IMR-90 (cell line): ENCODE data around the gene GRM6. TPM values are rescaled to one million over a fixed set of nuclear protein-coding genes. Genes with fewer than 3 reads are reported as not detected.

Source experiments
- ATAC-seq: fragments of 200-7000 bp; cut with Tn5 transposase; 2 replicates; pipeline ENCODE4 v1.9.1; 2020; ENCODE audit warnings: low read depth, mild to moderate bottlenecking, moderate library complexity
- BruUV-seq: library from RNA; stranded (reverse); fragments of 400-500 nt; replicated peaks from 2 replicates; lab custom pipeline; 2021; lab: Mats Ljungman, UMichigan
- CTCF ChIA-PET: fragments of 300-600 bp; formaldehyde crosslinking; extraction: SDS; loops from one replicate; lab custom pipeline; 2021; ENCODE audit warnings: antibody characterized with exemption; lab: Yijun Ruan, JAX
- POLR2A ChIA-PET: fragments of 300-600 bp; sonication (Branson Sonifier 250); formaldehyde crosslinking; loops from one replicate; lab custom pipeline; 2022; ENCODE audit warnings: antibody characterized with exemption; ENCODE audit not compliant: unreplicated experiment; lab: Charles Lee
- DNase-seq: peaks from one replicate; pipeline ENCODE4 v3.0.0; 2013
- H2AFZ ChIP-seq: replicated peaks from 2 replicates; pipeline ENCODE3; 2013; ENCODE audit warnings: low read length, mild to moderate bottlenecking; ENCODE audit not compliant: poor library complexity
- H2AK5ac ChIP-seq: 2 replicates; pipeline ENCODE4 v1.6.1; 2013; ENCODE audit warnings: low read depth, low read length, inconsistent platforms
- H2AK9ac ChIP-seq: replicated peaks from 2 replicates; pipeline ENCODE3; 2013; ENCODE audit warnings: mild to moderate bottlenecking, low read depth, low read length, moderate library complexity; ENCODE audit not compliant: poor library complexity
- H2BK120ac ChIP-seq: 2 replicates; pipeline ENCODE4 v1.6.1; 2013; ENCODE audit warnings: low read depth, low read length, inconsistent platforms
- H2BK15ac ChIP-seq: 3 replicates; pipeline ENCODE4 v1.6.1; 2013; ENCODE audit warnings: low read depth, low read length, inconsistent platforms
- H2BK20ac ChIP-seq: 2 replicates; pipeline ENCODE4 v1.6.1; 2013; ENCODE audit warnings: low read depth, mild to moderate bottlenecking, inconsistent platforms, low read length, moderate library complexity
- H2BK5ac ChIP-seq: 2 replicates; pipeline ENCODE4 v1.6.1; 2013; ENCODE audit warnings: mild to moderate bottlenecking, low read depth, low read length, inconsistent platforms; ENCODE audit not compliant: poor library complexity, severe bottlenecking
- H3K14ac ChIP-seq: replicated peaks from 2 replicates; pipeline ENCODE4 v1.6.1; 2013; ENCODE audit warnings: low read depth, low read length, inconsistent platforms
- H3K18ac ChIP-seq: 2 replicates; pipeline ENCODE4 v1.6.1; 2013; ENCODE audit warnings: low read depth, low read length, control low read depth
- H3K23ac ChIP-seq: 2 replicates; pipeline ENCODE4 v1.6.1; 2013; ENCODE audit warnings: low read depth, low read length, inconsistent platforms
- H3K27ac ChIP-seq: 2 replicates; pipeline ENCODE4 v1.5.1; 2013; ENCODE audit warnings: mild to moderate bottlenecking, control low read depth, low read length; ENCODE audit not compliant: insufficient read depth
- H3K27me3 ChIP-seq: 2 replicates; pipeline ENCODE4 v1.6.1; 2013; ENCODE audit warnings: low read length; ENCODE audit not compliant: control insufficient read depth, insufficient read depth
- H3K36me3 ChIP-seq: 2 replicates; pipeline ENCODE4 v1.6.1; 2013; ENCODE audit warnings: low read length, mixed read lengths; ENCODE audit not compliant: control insufficient read depth, insufficient read depth
- H3K4ac ChIP-seq: 2 replicates; pipeline ENCODE4 v1.6.1; 2013; ENCODE audit warnings: low read depth, low read length, inconsistent platforms
- H3K4me1 ChIP-seq: 2 replicates; pipeline ENCODE4 v1.6.1; 2013; ENCODE audit warnings: low read length, mixed read lengths; ENCODE audit not compliant: control insufficient read depth, insufficient read depth
- H3K4me2 ChIP-seq: 2 replicates; pipeline ENCODE4 v1.6.1; 2013; ENCODE audit warnings: low read depth, mild to moderate bottlenecking, control low read depth, low read length, moderate library complexity
- H3K4me3 ChIP-seq: 2 replicates; pipeline ENCODE4 v1.5.1; 2013; ENCODE audit warnings: low read depth, mild to moderate bottlenecking, control low read depth, low read length, moderate library complexity; ENCODE audit not compliant: insufficient read depth
- H3K56ac ChIP-seq: 2 replicates; pipeline ENCODE4 v1.6.1; 2013; ENCODE audit warnings: low read length, inconsistent platforms; ENCODE audit not compliant: insufficient read depth; ENCODE audit errors: extremely low read depth
- H3K79me1 ChIP-seq, 2 experiments: 2 replicates each; pipeline ENCODE4 v1.6.1; 2013; ENCODE audit warnings: low read length in 2 of 2, inconsistent platforms in 1 of 2, low read depth in 1 of 2
- H3K9ac ChIP-seq: 2 replicates; pipeline ENCODE4 v1.6.1; 2013; ENCODE audit warnings: low read depth, low read length, control low read depth
- H3K9me1 ChIP-seq: 2 replicates; pipeline ENCODE4 v1.6.1; 2013; ENCODE audit warnings: low read length, inconsistent platforms; ENCODE audit not compliant: insufficient read depth
- H3K9me3 ChIP-seq: 2 replicates; pipeline ENCODE4 v1.6.1; 2013; ENCODE audit warnings: low read length; ENCODE audit not compliant: control insufficient read depth, insufficient read depth
- H4K20me1 ChIP-seq: 2 replicates; pipeline ENCODE4 v1.6.1; 2013; ENCODE audit warnings: low read length, inconsistent platforms; ENCODE audit not compliant: insufficient read depth
- H4K5ac ChIP-seq: 2 replicates; pipeline ENCODE4 v1.6.1; 2013; ENCODE audit warnings: mild to moderate bottlenecking, low read depth, low read length, control low read depth
- H4K8ac ChIP-seq, 2 experiments: 2 replicates each; pipeline ENCODE4 v1.6.1; 2013; ENCODE audit warnings: low read depth in 2 of 2, low read length in 2 of 2, control low read depth in 1 of 2, inconsistent platforms in 1 of 2
- H4K91ac ChIP-seq: 2 replicates; pipeline ENCODE4 v1.6.1; 2013; ENCODE audit warnings: low read depth, low read length, inconsistent platforms; ENCODE audit not compliant: insufficient read depth
- CEBPB ChIP-seq: IDR thresholded peaks from 2 replicates; pipeline ENCODE4 v1.6.1; 2012; ENCODE audit warnings: low read depth, low read length, improper control_type of control experiment
- NFE2L2 ChIP-seq: fragments of 150-350 bp; IDR thresholded peaks from 2 replicates; pipeline ENCODE4 v1.6.1; 2016; ENCODE audit warnings: low read depth, mild to moderate bottlenecking, low read length
- POLR2A ChIP-seq: IDR thresholded peaks from 2 replicates; pipeline ENCODE4 v1.6.1; 2012; ENCODE audit warnings: mild to moderate bottlenecking, low read depth, low read length
- RCOR1 ChIP-seq: IDR thresholded peaks from 2 replicates; pipeline ENCODE4 v1.6.1; 2012; ENCODE audit warnings: mild to moderate bottlenecking, low read length, improper control_type of control experiment; ENCODE audit not compliant: insufficient replicate concordance
- RFX5 ChIP-seq: IDR thresholded peaks from 2 replicates; pipeline ENCODE4 v1.8.0; 2012; ENCODE audit warnings: low read depth, mild to moderate bottlenecking, low read length, moderate library complexity
- WGBS, 2 experiments: methylation state at CpG; one replicate each; pipeline versions ENCODE4 v1.1.5 to v1.1.7; 2013; ENCODE audit warnings: missing lambda C conversion rate in 2 of 2; ENCODE audit not compliant: insufficient read length in 1 of 2; ENCODE audit errors: extremely low coverage in 2 of 2; 5-methylcytosine and 5-hydroxymethylcytosine counted together
- dilution Hi-C: fragments of 300-500 bp; cut with HindIII; formaldehyde crosslinking; loops from one replicate; pipeline ENCODE4 v1.14.3; 2018; ENCODE audit warnings: low sequenced_read_pairs; ENCODE audit not compliant: unreplicated experiment
- in situ Hi-C: fragments of 300-500 bp; cut with MboI; formaldehyde crosslinking; loops from 3 replicates; pipeline ENCODE4 v1.14.3; 2019; ENCODE audit warnings: low sequenced_read_pairs, inconsistent platforms, mixed read lengths
- intact Hi-C: fragments of 100-400 bp; cut with micrococcal nuclease; formaldehyde crosslinking; loops from 2 replicates; pipeline ENCODE4 v1.10.0; 2022
- polyA plus RNA-seq, 3 experiments: library from polyadenylated mRNA; depleted of rRNA; stranded (reverse); fragments of >200 nt; gene quantifications; 2 replicates each; pipeline ENCODE4 v1.2.3, GENCODE V29; 2012; ENCODE audit warnings: low replicate concordance in 1 of 3
- total RNA-seq: library from RNA; depleted of rRNA; stranded (reverse); fragments of >200 nt; gene quantifications from 2 replicates; pipeline ENCODE4 v1.2.3, GENCODE V29; 2012

Gene GRM6
- total and polyA plus RNA-seq, 2 of the 4 experiments (the other 2 are of a cell fraction), result not detected

GRCh38 chr5:178995341-178995690 is 196 bp upstream of the GRM6 start:
- H3K79me1 ChIP-seq, result no peaks in the 10 kb centered on the region
- H2AFZ ChIP-seq, result no peak overlapping the region
- ChIA-PET POLR2A (no interaction called here), CTCF (no interaction called here)
- intact Hi-C loops (no loop called here), in situ Hi-C loops (no loop called here), dilution Hi-C loops (no loop called here)
- H4K20me1 ChIP-seq, result no peaks in the 10 kb centered on the region
- no peak overlapping the region for H2AK5ac ChIP-seq
- no peak overlapping the region for H4K91ac ChIP-seq
- H3K4me2 ChIP-seq, result no peak overlapping the region
- BruUV-seq, result no TSS peak
- H2BK20ac ChIP-seq, result no peak overlapping the region
- H3K9me3 ChIP-seq, result peaks cover 47% of the 10 kb centered on the region
- H3K9ac ChIP-seq, result no peak overlapping the region
- DNase-seq (no peak), ATAC-seq (no peak)
- no peak overlapping the region for H3K4ac ChIP-seq
- H3K56ac ChIP-seq, result no peak overlapping the region
- no peak overlapping the region for H2BK5ac ChIP-seq
- no peak overlapping the region for H4K5ac ChIP-seq
- H3K18ac ChIP-seq, result no peak overlapping the region
- no peak overlapping the region for H4K8ac ChIP-seq
- no peaks in the 10 kb centered on the region for H3K4me1 ChIP-seq
- H2AK9ac ChIP-seq, result no peak overlapping the region
- H3K27ac ChIP-seq, result no peak overlapping the region
- H3K27me3 ChIP-seq, result peaks cover 2% of the 10 kb centered on the region; the same call in 1 of the 2 replicates
- no peak for TF ChIP-seq RCOR1
- TF ChIP-seq POLR2A, result no peak
- TF ChIP-seq CEBPB, result no peak
- no peak for TF ChIP-seq NFE2L2
- TF ChIP-seq RFX5, result no peak
- 17% methylated on average over 1 of the region's 6 CpGs; no CpG with 5 or more reads in 1 of the 2 experiments for WGBS, 2 experiments
- H3K36me3 ChIP-seq, result no peaks in the 10 kb centered on the region
- H2BK15ac ChIP-seq, result no peak overlapping the region
- no peaks in the 10 kb centered on the region for H3K9me1 ChIP-seq
- H2BK120ac ChIP-seq, result no peak overlapping the region
- H3K23ac ChIP-seq, result no peak overlapping the region
- no peak overlapping the region for H3K14ac ChIP-seq
- no peak overlapping the region for H3K4me3 ChIP-seq
